ENCODE data around the gene OR2M3.
"Not testable (repeated sequence)": the region's sequence is repeated elsewhere in the genome, so short reads cannot be mapped to it uniquely, and the experiment has no call there.

Gene OR2M3

GRCh38 chr1:248231117-248231516 is 34.1 kb downstream of the OR2M3 start, which contains the start of gene OR2M4:
Gene OR2M4, plus strand, starts transcription at chr1:248231417. Its CDS starts 7,512 bp downstream, at chr1:248238929.
- H3K27ac ChIP-seq = no peak within 1 kb of the TSS
- TF ChIP-seq ZFX (IDR thresholded peaks at IDR 0.05) = no peak
- no peak for TF ChIP-seq CTCF (conservative IDR thresholded peaks at IDR 0.05)

GRCh38 chr1:248239478-248239877 is 42.4 kb downstream of the OR2M3 start:
- no peak overlapping the region for H3K27ac ChIP-seq
- no peak for TF ChIP-seq CTCF (conservative IDR thresholded peaks at IDR 0.05)
- TF ChIP-seq ZFX (IDR thresholded peaks at IDR 0.05) = no peak

- no peak overlapping the region for H3K27ac ChIP-seq
- peak; percentile 92 for TF ChIP-seq CTCF (conservative IDR thresholded peaks at IDR 0.05)
- no peak for TF ChIP-seq ZFX (IDR thresholded peaks at IDR 0.05)
These were observed 46.1 kb downstream of the OR2M3 start for GRCh38 chr1:248243204-248243603.

GRCh38 chr1:248259309-248259708 is 62.2 kb downstream of the OR2M3 start:
- H3K27ac ChIP-seq = not testable (repeated sequence)

Data from C4-2B (cell line).